ENCODE measurements around the gene KCTD5.

Gene KCTD5

GRCh38 chr16:2752850-2753732 is 70.8 kb downstream of the KCTD5 start:
- peak; percentile 56 for DNase-seq

DNA sequence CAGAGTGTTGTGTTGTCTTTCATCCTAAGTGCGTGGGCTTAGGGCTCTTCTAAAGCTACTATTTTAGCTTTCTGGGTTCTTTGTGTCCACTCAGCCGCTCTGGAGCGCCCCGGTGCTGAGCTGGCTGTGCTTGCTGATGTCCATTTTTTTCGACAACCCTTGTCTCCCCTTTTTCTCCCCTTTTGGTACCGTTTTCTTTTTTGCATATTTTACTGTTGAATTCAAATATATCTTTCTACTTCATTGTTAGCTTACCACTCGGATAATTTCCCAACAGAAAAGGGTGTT is 71.4 kb downstream of the KCTD5 start:
- no peak for DNase-seq

- DNase-seq = no peak
These were observed 72.8 kb downstream of the KCTD5 start for GRCh38 chr16:2755158-2755557.

GRCh38 chr16:2756288-2757015 is 74.1 kb downstream of the KCTD5 start:
- no peak for DNase-seq

DNA sequence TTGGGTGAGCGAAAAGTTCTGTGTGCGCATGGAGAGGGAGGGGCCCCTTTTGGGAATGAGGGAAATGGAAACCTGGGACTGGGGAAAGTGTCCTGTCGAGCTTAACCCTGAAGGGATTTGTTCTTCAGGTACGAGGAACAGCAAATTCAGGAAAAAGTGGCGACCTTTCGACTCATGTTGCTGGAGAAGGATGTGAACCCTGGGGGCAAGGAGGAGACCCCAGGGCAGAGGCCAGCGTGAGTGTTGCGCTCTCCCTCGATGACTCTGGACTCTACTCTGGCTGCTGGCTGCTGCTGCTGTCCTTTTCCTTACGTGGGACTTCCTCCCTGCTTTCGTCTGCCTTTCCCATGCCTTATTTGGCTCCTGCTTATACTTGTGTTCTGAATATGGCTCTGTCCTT is 75.0 kb downstream of the KCTD5 start:
- DNase-seq = no peak
